ENCODE data around the gene KCNRG. TPM values are rescaled to one million over a fixed set of nuclear protein-coding genes. Genes with fewer than 3 reads are reported as not detected.
"Not testable (repeated sequence)": the region's sequence is repeated elsewhere in the genome, so short reads cannot be mapped to it uniquely, and the experiment has no call there.

KCNRG gene
- total and polyA plus RNA-seq, 7 donors: 0.31 to 0.73 (median 0.60) TPM; not detected in 2

DNA sequence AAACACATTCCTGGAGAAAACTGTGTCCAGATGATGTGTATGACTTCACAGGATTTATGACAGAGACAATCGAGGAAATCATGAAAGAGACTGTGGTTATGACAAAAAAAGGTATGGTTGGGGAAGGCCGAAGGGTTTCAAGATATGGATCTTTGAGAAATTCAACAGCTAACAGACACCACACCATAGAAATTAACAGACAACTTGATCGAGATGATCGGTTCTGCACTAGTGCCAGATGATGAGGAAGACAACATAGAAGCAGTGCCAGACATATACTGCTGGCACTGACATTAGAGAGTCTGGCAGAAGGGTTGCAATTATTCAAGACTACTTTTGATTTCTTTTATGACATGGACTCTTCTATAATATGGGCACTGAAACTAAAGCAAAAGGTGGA is 37.2 kb downstream of the KCNRG start:
- 91 to 93% (median 92%) methylated on average over 4 of the region's 4 CpGs for WGBS, 3 donors
- no peaks in the 10 kb centered on the region for H3K4me1 ChIP-seq
- peaks cover 0 to 20% of the 10 kb centered on the region in 2 donors for H3K36me3 ChIP-seq (ENCODE audit: insufficient read depth in 1 of 2, low read depth in 1 of 2)
- intact Hi-C loops (cut with DNase I): no loop called here
- H3K9me3 ChIP-seq: no peaks in the 10 kb centered on the region
- no peak for DNase-seq
- TF ChIP-seq, protein P1, sequence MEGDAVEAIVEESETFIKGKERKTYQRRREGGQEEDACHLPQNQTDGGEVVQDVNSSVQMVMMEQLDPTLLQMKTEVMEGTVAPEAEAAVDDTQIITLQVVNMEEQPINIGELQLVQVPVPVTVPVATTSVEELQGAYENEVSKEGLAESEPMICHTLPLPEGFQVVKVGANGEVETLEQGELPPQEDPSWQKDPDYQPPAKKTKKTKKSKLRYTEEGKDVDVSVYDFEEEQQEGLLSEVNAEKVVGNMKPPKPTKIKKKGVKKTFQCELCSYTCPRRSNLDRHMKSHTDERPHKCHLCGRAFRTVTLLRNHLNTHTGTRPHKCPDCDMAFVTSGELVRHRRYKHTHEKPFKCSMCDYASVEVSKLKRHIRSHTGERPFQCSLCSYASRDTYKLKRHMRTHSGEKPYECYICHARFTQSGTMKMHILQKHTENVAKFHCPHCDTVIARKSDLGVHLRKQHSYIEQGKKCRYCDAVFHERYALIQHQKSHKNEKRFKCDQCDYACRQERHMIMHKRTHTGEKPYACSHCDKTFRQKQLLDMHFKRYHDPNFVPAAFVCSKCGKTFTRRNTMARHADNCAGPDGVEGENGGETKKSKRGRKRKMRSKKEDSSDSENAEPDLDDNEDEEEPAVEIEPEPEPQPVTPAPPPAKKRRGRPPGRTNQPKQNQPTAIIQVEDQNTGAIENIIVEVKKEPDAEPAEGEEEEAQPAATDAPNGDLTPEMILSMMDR (IDR thresholded peaks at IDR 0.05): no peak
- no peak overlapping the region for H3K27ac ChIP-seq
- no peak overlapping the region for H3K4me3 ChIP-seq
- H3K27me3 ChIP-seq (ENCODE audit: insufficient read depth in 3 of 3, low read length in 2 of 3): no peaks in the 10 kb centered on the region
- no peak for ATAC-seq

GRCh38 chr13:50053844-50054243 is 38.6 kb downstream of the KCNRG start:
- Histone ChIP-seq H3K4me1 (no peaks in the 10 kb centered on the region), H3K36me3 (ENCODE audit: insufficient read depth in 1 of 2, low read depth in 1 of 2) (peaks cover 0 to 15% of the 10 kb centered on the region in 2 donors), H3K27ac (no peak overlapping the region), H3K4me3 (no peak overlapping the region), H3K9me3 (no peaks in the 10 kb centered on the region), H3K27me3 (ENCODE audit: insufficient read depth in 3 of 3, low read length in 2 of 3) (no peaks in the 10 kb centered on the region)
- WGBS, 3 donors: 95 to 97% (median 95%) methylated on average over 1 of the region's 1 CpG
- intact Hi-C loops (cut with DNase I): no loop called here
- TF ChIP-seq, protein P1 (IDR thresholded peaks at IDR 0.05): no peak
- DNase-seq: no peak
- no peak for ATAC-seq

DNA sequence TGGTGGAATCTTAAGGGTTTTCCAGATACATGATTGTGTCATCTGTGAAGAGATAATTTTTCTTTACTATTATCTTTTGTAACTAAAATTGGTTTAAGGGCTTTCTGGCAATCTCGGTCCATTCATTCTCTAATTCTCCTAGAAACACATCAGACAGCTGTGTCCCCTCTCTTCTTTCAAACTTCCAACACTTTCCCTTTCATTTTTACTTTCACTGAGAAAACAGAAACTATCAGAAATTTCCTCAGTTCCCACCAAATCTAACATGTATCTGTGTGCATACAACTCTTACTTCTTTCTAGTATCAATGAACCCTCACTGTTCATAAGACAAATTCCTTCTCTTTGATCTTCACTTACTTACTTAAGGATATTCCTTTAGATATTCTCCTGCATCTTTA is 40.2 kb downstream of the KCNRG start:
- ATAC-seq: no peak
- TF ChIP-seq, protein P1 (IDR thresholded peaks at IDR 0.05): no peak
- DNase-seq: no peak
- peaks cover 0 to 12% of the 10 kb centered on the region in 2 donors for H3K36me3 ChIP-seq (ENCODE audit: insufficient read depth in 1 of 2, low read depth in 1 of 2)
- H3K27me3 ChIP-seq (ENCODE audit: insufficient read depth in 3 of 3, low read length in 2 of 3): no peaks in the 10 kb centered on the region
- H3K9me3 ChIP-seq: no peaks in the 10 kb centered on the region
- no peak overlapping the region for H3K4me3 ChIP-seq
- 65 to 88% (median 76%) methylated on average over 1 of the region's 1 CpG for WGBS, 3 donors
- H3K4me1 ChIP-seq: no peaks in the 10 kb centered on the region
- no peak overlapping the region for H3K27ac ChIP-seq
- intact Hi-C loops (cut with DNase I): no loop called here

GRCh38 chr13:50060718-50061117 is 45.5 kb downstream of the KCNRG start:
- intact Hi-C loops (cut with DNase I): no loop called here
- DNase-seq (no peak), ATAC-seq (no peak)
- TF ChIP-seq, protein P1 (IDR thresholded peaks at IDR 0.05): no peak
- Histone ChIP-seq H3K36me3 (ENCODE audit: insufficient read depth in 1 of 2, low read depth in 1 of 2) (peaks cover 0 to 30% of the 10 kb centered on the region in 2 donors), H3K4me3 (no peak overlapping the region), H3K4me1 (no peaks in the 10 kb centered on the region), H3K27ac (no peak overlapping the region), H3K9me3 (no peaks in the 10 kb centered on the region), H3K27me3 (ENCODE audit: insufficient read depth in 3 of 3, low read length in 2 of 3) (no peaks in the 10 kb centered on the region)
- 94 to 100% (median 99%) methylated on average over 1 of the region's 1 CpG for WGBS, 3 donors

DNA sequence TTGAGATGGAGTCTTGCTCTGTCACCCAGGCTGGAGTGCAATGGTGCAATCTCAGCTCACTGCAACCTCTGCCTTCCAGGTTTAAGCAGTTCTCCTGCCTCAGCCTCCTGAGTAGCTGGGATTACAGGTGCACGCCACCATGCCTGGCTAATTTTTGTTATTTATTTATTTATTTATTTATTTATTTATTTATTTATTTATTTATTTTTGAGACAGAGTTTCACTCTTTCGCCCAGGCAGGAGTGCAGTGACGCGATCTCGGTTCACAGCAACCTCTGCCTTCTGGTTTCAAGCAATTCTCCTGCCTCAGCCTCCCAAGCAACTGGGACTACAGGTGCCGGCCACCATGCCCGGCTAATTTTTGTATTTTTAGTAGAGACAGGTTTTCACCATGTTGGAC is 47.1 kb downstream of the KCNRG start:
- H3K27me3 ChIP-seq (ENCODE audit: insufficient read depth in 3 of 3, low read length in 2 of 3); H3K9me3 ChIP-seq; H3K4me3 ChIP-seq; H3K27ac ChIP-seq; H3K4me1 ChIP-seq; intact Hi-C loops (cut with DNase I); ATAC-seq; DNase-seq: not testable (repeated sequence)
- WGBS, 3 donors: 97 to 99% (median 98%) methylated on average over 7 of the region's 7 CpGs
- peaks cover 4 to 46% of the 10 kb centered on the region in 2 donors for H3K36me3 ChIP-seq (ENCODE audit: insufficient read depth in 1 of 2, low read depth in 1 of 2)

Measured in psoas muscle (tissue), 8 donors.